Pancreas (tissue), 10 donors: Measurements from ENCODE around the gene GATA2. TPM values are rescaled to one million over a fixed set of nuclear protein-coding genes. Genes with fewer than 3 reads are reported as not detected.

ENCODE experiments used
- ATAC-seq, 4 donors: fragments of 200-7000 bp; cut with Tn5 transposase; one replicate each; pipeline versions ENCODE4 v1.8.0 to v1.9.1; 2020; ENCODE audit warnings: mild to moderate bottlenecking in 4 of 4, moderate library complexity in 4 of 4
- DNase-seq, 6 donors: peaks; one replicate each; pipeline ENCODE4 v3.0.0-alpha.2; 2020
- FAIRE-seq: peaks from 2 replicates; lab custom pipeline; 2012; peaks lifted over from hg19 to GRCh38; lab: Jason Lieb, UNC
- H3K27ac ChIP-seq, 4 donors: fragments of 200-600 bp; sonication (generic); 1 replicate in 3 of 4; 2 replicates in 1 of 4; pipeline versions ENCODE4 v1.5.0 to v1.8.0; 2020
- H3K27me3 ChIP-seq, 4 donors: fragments of 200-600 bp; one replicate each; pipeline ENCODE4 v1.8.0; 2021
- H3K36me3 ChIP-seq, 3 donors: fragments of 200-600 bp; sonication (generic) in 1 of 3; one replicate each; pipeline versions ENCODE4 v1.5.0 to v1.8.0; 2020 to 2021
- H3K4me1 ChIP-seq, 3 donors: fragments of 200-600 bp; one replicate each; pipeline ENCODE4 v1.8.0; 2021
- H3K4me3 ChIP-seq, 4 donors: fragments of 200-600 bp; sonication (generic) in 2 of 4; one replicate each; pipeline versions ENCODE4 v1.5.0 to v1.8.0; 2020 to 2021
- H3K9me3 ChIP-seq, 4 donors: fragments of 200-600 bp; one replicate each; pipeline ENCODE4 v1.8.0; 2021
- WGBS, 2 donors: extraction: QIAGEN DNeasy Blood & Tissue Kit; methylation state at CpG; one replicate each; pipeline ENCODE4 v1.1.7; 2013; 5-methylcytosine and 5-hydroxymethylcytosine counted together
- intact Hi-C, 3 donors: fragments of 100-400 bp; cut with DNase I; formaldehyde crosslinking; loops; one replicate each; pipeline versions ENCODE4 v1.11.1 to v1.14.2; 2022
- polyA plus RNA-seq, 2 donors: library from polyadenylated mRNA; stranded (reverse); fragments of 200-250 nt; gene quantifications; one replicate each; pipeline ENCODE4 v1.2.3, GENCODE V29; 2013
- total RNA-seq, 6 donors: library from RNA; stranded (reverse); fragmentation: NEBNext Ultra II Directional in 4 of 6; extraction: Animal tissue kit (Norgen Biotek cat#: 25700) in 4 of 6; gene quantifications; one replicate each; pipeline versions ENCODE4 v1.2.1 to v1.2.4, GENCODE V29; 2021 to 2023
- TF ChIP-seq, protein P1 (sequence below), 4 donors: fragments of 200-600 bp; sonication (generic) in 3 of 4; IDR thresholded peaks; one replicate each; pipeline versions ENCODE4 v1.5.0 to v1.8.0; 2021; ENCODE audit warnings: antibody characterized with exemption in 4 of 4
- donor health status: healthy with polysubstance abuse.
- donor health status: DM: no; HTN: no; CAD: no; lungs with moderate emphysema.
- donor health status: DM: no; HTN: no; CAD: no.
- donor health status: control.
- donor health status: control.
- donor health status: Bipolar disorder and iron deficiency.
- donor health status: DM: yes; HTN: yes; CAD: no.
- donor health status: DM: no; HTN: no; CAD: no.
- donor health status: DM: no; HTN: no; CAD: no.
- donor health status: DM: yes; HTN: yes; CAD: no.

GATA2 gene
- total and polyA plus RNA-seq, 8 donors = 6.2 to 17.1 (median 11.1) TPM

DNA sequence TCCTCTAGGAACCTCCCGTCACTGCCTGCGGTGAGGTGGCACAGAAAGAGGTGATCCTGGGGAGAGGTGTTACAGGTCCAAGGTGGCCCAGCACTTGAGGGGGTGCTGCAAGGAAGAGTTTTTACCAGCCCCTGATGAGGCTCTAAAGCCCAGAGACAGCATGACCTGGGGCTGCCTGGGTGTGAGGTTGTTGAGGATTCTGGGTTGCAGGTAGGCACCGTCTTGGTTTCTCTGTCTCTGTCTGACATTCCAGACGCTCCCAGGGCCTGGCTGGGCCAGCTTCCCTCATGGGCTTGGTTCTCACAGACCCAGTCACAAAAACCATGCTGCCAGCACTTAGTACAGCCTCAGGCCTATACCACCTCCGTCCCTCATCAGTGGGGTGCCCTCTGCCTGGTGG is 57.4 kb downstream of the GATA2 start:
- FAIRE-seq (no peak), ATAC-seq (peak in 2 of 4 donors; percentile 2 to 4), DNase-seq (peak in 1 of 6 donors; percentile 50)
- WGBS, 2 donors = 81 to 96% methylated on average over 5 of the region's 5 CpGs
- Histone ChIP-seq H3K27ac (peak overlapping the region in 1 of 4 donors; percentile 46), H3K4me3 (no peak overlapping the region), H3K36me3 (no peaks in the 10 kb centered on the region), H3K9me3 (no peaks in the 10 kb centered on the region), H3K4me1 (peaks cover 0 to 17% (median 12%) of the 10 kb centered on the region in 3 donors), H3K27me3 (no peaks in the 10 kb centered on the region)
- TF ChIP-seq, protein P1, sequence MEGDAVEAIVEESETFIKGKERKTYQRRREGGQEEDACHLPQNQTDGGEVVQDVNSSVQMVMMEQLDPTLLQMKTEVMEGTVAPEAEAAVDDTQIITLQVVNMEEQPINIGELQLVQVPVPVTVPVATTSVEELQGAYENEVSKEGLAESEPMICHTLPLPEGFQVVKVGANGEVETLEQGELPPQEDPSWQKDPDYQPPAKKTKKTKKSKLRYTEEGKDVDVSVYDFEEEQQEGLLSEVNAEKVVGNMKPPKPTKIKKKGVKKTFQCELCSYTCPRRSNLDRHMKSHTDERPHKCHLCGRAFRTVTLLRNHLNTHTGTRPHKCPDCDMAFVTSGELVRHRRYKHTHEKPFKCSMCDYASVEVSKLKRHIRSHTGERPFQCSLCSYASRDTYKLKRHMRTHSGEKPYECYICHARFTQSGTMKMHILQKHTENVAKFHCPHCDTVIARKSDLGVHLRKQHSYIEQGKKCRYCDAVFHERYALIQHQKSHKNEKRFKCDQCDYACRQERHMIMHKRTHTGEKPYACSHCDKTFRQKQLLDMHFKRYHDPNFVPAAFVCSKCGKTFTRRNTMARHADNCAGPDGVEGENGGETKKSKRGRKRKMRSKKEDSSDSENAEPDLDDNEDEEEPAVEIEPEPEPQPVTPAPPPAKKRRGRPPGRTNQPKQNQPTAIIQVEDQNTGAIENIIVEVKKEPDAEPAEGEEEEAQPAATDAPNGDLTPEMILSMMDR (IDR thresholded peaks at IDR 0.05) = no peak
- intact Hi-C loops = no loop called here

GRCh38 chr3:128435058-128435457 is 57.9 kb downstream of the GATA2 start:
- 27 to 35% methylated on average over 6 of the region's 6 CpGs for WGBS, 2 donors
- DNase-seq (peak in 5 of 6 donors; percentile 62 to 85 (median 79)), FAIRE-seq (no peak), ATAC-seq (peak; percentile 82 to 86 (median 86))
- TF ChIP-seq, protein P1 (IDR thresholded peaks at IDR 0.05) = no peak
- Histone ChIP-seq H3K4me1 (peaks cover 0 to 17% (median 12%) of the 10 kb centered on the region in 3 donors), H3K9me3 (no peaks in the 10 kb centered on the region), H3K27me3 (no peaks in the 10 kb centered on the region), H3K36me3 (no peaks in the 10 kb centered on the region), H3K4me3 (no peak overlapping the region), H3K27ac (peak overlapping the region in 1 of 4 donors; percentile 46)
- intact Hi-C loops = no loop called here

GRCh38 chr3:128434524-128434923 is 58.5 kb downstream of the GATA2 start:
- Histone ChIP-seq H3K4me1 (peaks cover 0 to 17% (median 12%) of the 10 kb centered on the region in 3 donors), H3K27ac (peak overlapping the region in 1 of 4 donors; percentile 46), H3K4me3 (no peak overlapping the region), H3K9me3 (no peaks in the 10 kb centered on the region), H3K36me3 (no peaks in the 10 kb centered on the region), H3K27me3 (no peaks in the 10 kb centered on the region)
- WGBS, 2 donors = 91 to 94% methylated on average over 2 of the region's 2 CpGs
- DNase-seq = no peak
- intact Hi-C loops = no loop called here
- TF ChIP-seq, protein P1 (IDR thresholded peaks at IDR 0.05) = no peak
- ATAC-seq = no peak
- FAIRE-seq = no peak

DNA sequence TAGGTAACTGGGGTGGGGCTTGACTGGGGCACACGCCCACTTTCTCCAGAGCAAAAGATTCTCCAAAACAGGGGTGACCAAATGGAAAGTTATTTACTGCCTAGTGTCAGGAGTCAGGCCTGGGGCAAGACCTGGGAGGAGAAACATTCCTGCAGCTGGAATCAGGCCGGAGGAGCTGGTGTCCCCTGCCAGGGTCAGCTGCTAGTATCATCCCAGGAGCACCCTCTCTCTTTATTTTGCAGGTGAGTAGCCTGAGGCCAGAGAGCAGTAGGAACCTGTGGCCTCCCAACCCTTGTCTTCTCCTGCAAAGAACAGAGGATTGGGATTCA is 59.2 kb downstream of the GATA2 start:
- no peak for DNase-seq
- TF ChIP-seq, protein P1 (IDR thresholded peaks at IDR 0.05) = no peak
- Histone ChIP-seq H3K4me1 (peaks cover 0 to 17% (median 12%) of the 10 kb centered on the region in 3 donors), H3K27ac (no peak overlapping the region), H3K27me3 (no peaks in the 10 kb centered on the region), H3K9me3 (no peaks in the 10 kb centered on the region), H3K4me3 (no peak overlapping the region), H3K36me3 (no peaks in the 10 kb centered on the region)
- no peak for FAIRE-seq
- no peak for ATAC-seq
- 72 to 74% methylated on average over 2 of the region's 2 CpGs for WGBS, 2 donors
- intact Hi-C loops = no loop called here

- peak; percentile 24 to 65 (median 41) for ATAC-seq
- 15 to 33% methylated on average over 24 to 53 of the region's 53 CpGs for WGBS, 2 donors
These were observed 59.8 kb downstream of the GATA2 start for GRCh38 chr3:128432971-128433836.

More at GRCh38 chr3:128432971-128433836, 59.8 kb downstream of the GATA2 start:
- no peaks in the 10 kb centered on the region for H3K9me3 ChIP-seq
- H3K36me3 ChIP-seq = no peaks in the 10 kb centered on the region
- DNase-seq (peak in 3 of 6 donors; percentile 24 to 76 (median 75)), FAIRE-seq (no peak)
- H3K27ac ChIP-seq = no peak overlapping the region
- peak overlapping the region; percentile 7 to 51 (median 24) for H3K4me3 ChIP-seq
- H3K27me3 ChIP-seq = no peaks in the 10 kb centered on the region
- H3K4me1 ChIP-seq = peaks cover 0 to 17% (median 12%) of the 10 kb centered on the region in 3 donors
- intact Hi-C loops = no loop called here
- TF ChIP-seq, protein P1 (IDR thresholded peaks at IDR 0.05) = no peak
